ENCODE measurements around the gene CD6. TPM values are rescaled to one million over a fixed set of nuclear protein-coding genes. Genes with fewer than 3 reads are reported as not detected.

Gene CD6
- total RNA-seq, 2 donors from 2014 or later, result 3.0 to 3.8 TPM

DNA sequence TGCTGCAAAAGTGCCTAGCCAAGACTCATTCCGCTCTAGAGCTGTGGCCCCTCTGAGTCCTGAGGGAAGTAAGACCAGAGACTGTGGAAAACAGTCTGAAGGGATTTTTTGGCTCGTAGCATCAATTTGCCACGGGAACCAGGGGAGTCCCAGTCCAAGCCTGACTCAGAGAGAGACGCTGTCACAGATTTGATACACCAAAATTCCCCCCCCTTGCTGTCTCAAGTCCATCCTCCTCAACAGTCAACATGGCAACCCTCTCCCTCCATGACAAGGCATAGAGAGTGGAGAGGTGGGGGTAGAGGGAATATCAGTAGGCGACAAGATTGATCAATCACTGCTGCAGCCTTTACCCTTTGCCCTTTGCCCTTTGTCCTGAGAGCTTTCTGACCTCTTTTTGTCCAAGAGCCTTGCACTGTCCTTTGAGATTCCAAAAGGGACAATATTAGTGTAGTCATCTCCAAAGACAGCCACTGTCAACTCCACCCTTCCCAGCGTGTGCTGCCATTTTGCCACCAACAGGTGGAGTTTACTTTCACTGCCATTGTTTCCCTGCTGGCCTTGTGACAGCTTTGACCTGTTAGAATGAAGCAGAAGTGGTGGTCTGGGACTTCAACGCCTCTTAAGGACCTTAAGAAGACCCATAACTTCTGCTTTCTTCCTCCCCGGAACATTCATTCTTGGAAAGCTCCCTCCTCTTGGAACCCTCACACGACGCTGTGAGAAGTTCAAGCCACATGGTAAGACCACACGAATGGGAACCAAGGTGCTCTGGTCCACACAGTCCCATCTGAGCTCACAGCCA is 26.8 kb upstream of the CD6 start:
- Histone ChIP-seq H3K36me3 (no peaks in the 10 kb centered on the region), H3K9me3 (no peaks in the 10 kb centered on the region), H3K9ac (ENCODE audit: low read depth in 2 of 2, low read length in 2 of 2) (no peak overlapping the region), H3K27me3 (no peaks in the 10 kb centered on the region), H3K4me3 (no peak overlapping the region), H3K4me1 (no peaks in the 10 kb centered on the region), H3K27ac (no peak overlapping the region)
- no peak for DNase-seq
- intact Hi-C loops (cut with DNase I), result no loop called here
- TF ChIP-seq CTCF (IDR thresholded peaks at IDR 0.05), result no peak

- no peaks in the 10 kb centered on the region for H3K4me1 ChIP-seq
- intact Hi-C loops (cut with DNase I), result no loop called here
- no peaks in the 10 kb centered on the region for H3K36me3 ChIP-seq
These were observed 26.2 kb upstream of the CD6 start for GRCh38 chr11:60945295-60945667.

DNA sequence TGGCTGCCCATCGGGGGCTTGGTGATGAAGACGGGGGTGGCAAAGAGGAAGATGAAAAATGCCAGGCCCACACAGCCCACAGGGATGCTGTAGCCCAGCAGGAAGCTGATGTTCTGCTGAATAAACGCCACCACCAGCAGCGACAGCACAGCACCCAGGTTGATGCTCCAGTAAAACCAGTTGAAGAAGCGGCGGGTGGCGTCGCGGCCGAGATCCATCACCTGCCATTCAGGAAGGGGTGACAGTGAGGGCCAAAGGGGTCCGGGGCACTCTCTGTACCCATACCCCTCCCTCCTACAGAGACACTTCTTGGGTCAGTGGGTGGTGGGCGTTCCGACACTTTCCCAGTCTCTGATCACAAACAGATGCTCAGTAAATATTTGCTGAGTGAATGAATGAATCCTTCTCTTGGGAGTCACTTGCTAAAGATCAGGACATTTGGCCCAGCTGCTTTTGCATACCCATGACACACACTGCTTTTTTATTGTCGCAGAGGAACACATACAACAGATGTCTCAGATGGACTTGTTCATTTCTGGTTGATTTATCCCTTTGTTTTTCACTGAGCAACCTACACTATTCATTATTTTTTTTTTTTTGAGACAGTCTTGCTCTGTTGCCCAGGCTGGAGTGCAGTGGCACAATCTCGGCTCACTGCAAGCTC is 24.7 kb upstream of the CD6 start:
- no peaks in the 10 kb centered on the region for H3K27me3 ChIP-seq
- no peaks in the 10 kb centered on the region for H3K4me1 ChIP-seq
- intact Hi-C loops (cut with DNase I), result no loop called here
- no peaks in the 10 kb centered on the region for H3K9me3 ChIP-seq
- no peak overlapping the region for H3K27ac ChIP-seq
- DNase-seq, result no peak
- no peak overlapping the region for H3K4me3 ChIP-seq
- no peak for TF ChIP-seq CTCF (IDR thresholded peaks at IDR 0.05)
- H3K36me3 ChIP-seq, result no peaks in the 10 kb centered on the region
- no peak overlapping the region for H3K9ac ChIP-seq (ENCODE audit: low read depth in 2 of 2, low read length in 2 of 2)

More at GRCh38 chr11:60945295-60945667, 26.2 kb upstream of the CD6 start:
- H3K4me3 ChIP-seq, result no peak overlapping the region
- no peak overlapping the region for H3K9ac ChIP-seq (ENCODE audit: low read depth in 2 of 2, low read length in 2 of 2)
- H3K27ac ChIP-seq, result no peak overlapping the region
- H3K9me3 ChIP-seq, result no peaks in the 10 kb centered on the region
- no peaks in the 10 kb centered on the region for H3K27me3 ChIP-seq
- TF ChIP-seq CTCF (IDR thresholded peaks at IDR 0.05), result no peak
- no peak for DNase-seq

DNA sequence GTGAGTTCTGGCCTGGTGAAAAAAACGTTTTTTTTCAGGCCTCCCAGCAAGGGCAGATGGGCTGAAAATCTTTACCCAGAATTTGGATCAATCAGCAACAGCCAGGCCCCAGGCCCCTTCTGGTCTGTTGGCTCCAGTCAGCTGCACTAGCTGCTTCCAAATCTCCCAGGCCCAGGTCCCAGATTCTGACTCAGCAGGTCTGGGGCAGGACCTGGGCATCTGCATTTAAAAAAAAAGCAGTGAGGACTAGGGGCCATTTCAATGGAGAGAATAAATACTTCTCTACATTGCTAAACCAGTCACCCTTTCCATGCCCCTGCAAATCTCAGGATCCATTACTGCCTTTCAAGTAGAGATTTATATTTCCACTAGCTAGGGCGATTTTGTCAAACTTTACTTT is 23.8 kb upstream of the CD6 start:
- Histone ChIP-seq H3K4me3 (no peak overlapping the region), H3K27me3 (no peaks in the 10 kb centered on the region), H3K27ac (no peak overlapping the region), H3K36me3 (no peaks in the 10 kb centered on the region), H3K9ac (ENCODE audit: low read depth in 2 of 2, low read length in 2 of 2) (no peak overlapping the region), H3K4me1 (no peaks in the 10 kb centered on the region), H3K9me3 (no peaks in the 10 kb centered on the region)
- no peak for DNase-seq
- intact Hi-C loops (cut with DNase I), result no loop called here
- no peak for TF ChIP-seq CTCF (IDR thresholded peaks at IDR 0.05)

DNA sequence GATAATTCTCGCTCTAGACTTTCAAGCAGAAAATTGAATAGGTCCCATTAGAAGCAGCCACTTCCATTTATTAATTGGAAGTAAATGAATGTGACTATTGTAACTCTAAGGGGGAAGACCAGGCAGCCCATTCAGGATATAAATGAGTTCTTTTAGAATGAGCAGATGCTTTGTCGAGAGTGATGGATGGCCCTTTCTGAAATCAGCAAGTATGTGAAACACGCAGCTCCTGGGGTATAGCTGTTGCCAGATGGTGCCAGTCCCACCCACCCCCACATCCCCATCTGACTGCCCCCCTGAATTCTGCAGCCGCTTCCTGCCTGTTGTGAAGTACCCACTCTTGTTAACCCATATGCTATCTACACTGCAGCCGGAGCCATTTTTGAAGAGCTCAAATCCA is 23.2 kb upstream of the CD6 start:
- Histone ChIP-seq H3K4me3 (no peak overlapping the region), H3K27me3 (no peaks in the 10 kb centered on the region), H3K36me3 (no peaks in the 10 kb centered on the region), H3K9ac (ENCODE audit: low read depth in 2 of 2, low read length in 2 of 2) (no peak overlapping the region), H3K9me3 (no peaks in the 10 kb centered on the region), H3K4me1 (no peaks in the 10 kb centered on the region), H3K27ac (no peak overlapping the region)
- TF ChIP-seq CTCF (IDR thresholded peaks at IDR 0.05), result no peak
- intact Hi-C loops (cut with DNase I), result no loop called here
- no peak for DNase-seq

Data from colonic mucosa (tissue), 4 donors.